HG03103 (cell line): ENCODE results near the gene TEX51.

Source experiments
- ATAC-seq: cut with Tn5 transposase; IDR thresholded peaks from one replicate; pipeline ENCODE4 v1.9.1; 2021; ENCODE audit warnings: low read depth; ENCODE audit not compliant: unreplicated experiment

The TEX51 gene

DNA sequence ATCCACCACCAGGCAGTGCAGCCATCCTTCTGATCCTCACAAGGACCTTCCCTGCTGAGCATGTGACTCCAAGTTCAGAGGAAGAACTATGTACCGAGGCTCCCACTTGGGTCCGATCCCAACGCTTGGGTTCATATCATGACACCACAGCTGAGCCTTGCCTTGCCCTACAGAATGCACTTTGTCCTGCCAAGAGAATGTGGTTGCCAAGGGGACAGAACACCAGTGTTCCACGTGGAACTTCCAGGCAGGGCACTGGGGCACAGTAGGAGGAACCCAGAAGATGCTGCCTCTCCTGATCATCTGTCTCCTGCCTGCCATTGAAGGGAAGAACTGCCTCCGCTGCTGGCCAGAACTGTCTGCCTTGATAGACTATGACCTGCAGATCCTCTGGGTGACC is at the start of gene TEX51:
Gene TEX51 (plus strand): TSS at position 255 of the 400 bp plus-strand sequence. CDS start 29 bp downstream, at position 284.
- no peak for ATAC-seq

DNA sequence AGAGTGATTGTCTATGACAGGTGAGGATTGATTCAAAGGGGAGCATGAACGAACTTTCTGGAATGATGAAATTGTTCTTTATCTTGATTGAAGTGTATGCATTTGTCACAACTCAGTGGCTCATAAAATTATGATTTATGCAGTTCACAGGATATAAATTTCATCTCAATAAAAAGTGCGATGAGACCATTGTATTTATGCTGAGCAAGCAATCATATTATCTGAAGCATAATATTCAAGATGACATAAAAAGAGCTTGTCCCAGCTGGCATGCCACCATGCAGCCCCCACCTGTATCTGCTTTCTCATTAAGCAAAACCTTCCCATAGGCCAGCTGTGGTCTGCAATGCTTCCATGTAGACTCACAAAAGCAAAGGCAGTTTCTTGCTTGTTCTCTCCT is 49.6 kb upstream of the TEX51 start:
- no peak for ATAC-seq

DNA sequence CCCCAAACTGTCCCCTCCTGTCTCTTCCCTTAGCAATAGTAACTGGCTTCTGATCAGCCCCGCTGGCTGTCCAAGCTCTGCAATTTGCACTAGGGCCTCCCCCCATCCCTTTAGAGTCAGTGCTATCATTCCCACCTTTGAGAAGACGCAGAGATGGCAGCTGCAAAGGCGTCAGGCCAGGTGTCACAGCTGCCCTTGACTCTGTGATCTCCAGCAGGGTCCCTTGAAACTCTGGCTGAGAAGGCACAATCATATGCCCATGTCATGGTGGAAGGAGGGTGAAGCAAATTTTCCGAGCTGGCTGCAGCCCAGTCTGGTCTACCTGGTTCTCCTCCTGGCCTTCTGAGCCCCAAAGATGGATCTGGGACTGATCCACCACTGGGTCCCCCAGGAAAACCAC is 49.2 kb upstream of the TEX51 start:
- ATAC-seq, result no peak

DNA sequence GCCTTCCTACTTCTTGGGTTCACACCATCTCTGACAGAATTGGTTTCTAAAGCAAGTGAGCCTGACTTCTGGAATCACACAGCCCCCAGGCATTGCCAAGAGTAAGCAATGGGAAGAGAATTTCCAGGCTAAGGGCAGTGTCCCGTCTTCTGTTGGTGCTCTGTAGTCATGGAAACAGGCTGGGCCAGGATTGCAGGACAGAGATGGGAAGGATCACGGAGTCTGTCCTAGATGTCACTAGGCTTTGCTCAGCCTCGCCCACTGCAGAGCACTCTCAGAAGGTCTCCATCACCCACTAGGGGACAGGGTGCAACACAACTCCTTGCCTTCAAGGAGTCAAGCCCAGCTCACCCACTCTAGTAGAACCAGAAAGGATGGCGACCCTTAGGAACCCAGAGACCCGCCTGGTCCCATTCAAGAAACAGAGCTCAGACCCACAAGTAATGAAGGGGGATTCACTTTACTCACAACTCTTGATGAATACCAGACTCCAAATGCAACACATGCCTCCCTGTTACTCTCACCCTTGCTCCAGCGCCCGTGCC is 48.6 kb upstream of the TEX51 start:
- no peak for ATAC-seq

DNA sequence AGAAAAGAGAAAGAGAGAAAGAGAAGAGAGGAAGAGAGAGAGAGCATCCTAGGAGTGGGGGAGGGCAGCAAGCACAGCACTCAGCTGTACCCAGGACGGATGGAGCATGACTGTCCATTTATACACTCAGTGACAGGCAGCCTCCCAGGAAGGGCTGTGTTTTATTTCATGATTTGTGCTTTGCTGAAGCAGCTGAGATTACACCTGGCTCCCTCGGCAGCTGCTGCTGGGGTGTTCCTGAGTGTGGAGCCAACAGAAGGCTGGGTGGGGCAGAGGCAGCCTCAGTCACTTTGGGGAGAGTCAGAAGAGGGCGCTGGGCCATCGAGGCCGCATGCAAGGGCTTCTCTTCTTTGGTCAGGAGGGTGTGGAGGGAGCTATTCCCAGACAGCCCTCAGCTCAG is 47.8 kb upstream of the TEX51 start:
- ATAC-seq, result no peak

DNA sequence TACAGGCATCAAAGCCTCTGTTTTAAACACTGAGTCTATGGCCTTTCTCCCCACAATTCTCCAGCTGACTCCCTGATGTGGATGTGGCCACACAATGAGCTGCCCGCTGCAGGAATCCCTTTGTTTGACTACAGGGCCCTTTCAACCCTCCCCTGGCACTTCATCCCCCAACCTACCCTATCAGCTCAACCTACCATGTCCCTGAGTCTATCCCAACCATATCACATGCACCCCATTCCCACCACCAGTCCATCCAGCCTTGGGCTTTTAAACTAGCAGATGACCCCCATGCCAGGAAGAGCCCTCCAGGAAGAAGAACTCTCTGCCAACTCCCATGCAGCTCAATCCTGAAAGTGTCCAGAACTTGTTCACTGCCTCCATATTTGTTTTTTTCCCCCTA is 46.9 kb upstream of the TEX51 start:
- ATAC-seq, result no peak

DNA sequence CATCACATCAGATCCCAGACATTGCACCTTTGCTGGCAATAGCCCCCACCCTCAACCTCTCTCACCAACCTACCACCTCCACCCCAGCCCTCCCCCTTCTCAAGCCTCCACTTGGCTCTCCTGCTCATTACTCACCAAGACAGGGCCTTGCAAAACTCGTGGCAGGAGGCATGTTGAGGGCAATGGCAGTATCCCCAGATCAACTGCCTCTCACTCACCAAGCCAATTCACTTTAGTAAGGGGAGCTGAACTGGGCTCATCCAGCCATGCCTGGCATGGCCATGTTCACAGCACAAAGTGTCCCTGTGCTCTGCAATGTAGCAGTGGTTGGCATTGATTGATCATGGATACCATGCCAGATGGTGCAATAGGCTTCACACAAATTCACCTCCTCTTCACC is 46.3 kb upstream of the TEX51 start:
- ATAC-seq, result no peak

DNA sequence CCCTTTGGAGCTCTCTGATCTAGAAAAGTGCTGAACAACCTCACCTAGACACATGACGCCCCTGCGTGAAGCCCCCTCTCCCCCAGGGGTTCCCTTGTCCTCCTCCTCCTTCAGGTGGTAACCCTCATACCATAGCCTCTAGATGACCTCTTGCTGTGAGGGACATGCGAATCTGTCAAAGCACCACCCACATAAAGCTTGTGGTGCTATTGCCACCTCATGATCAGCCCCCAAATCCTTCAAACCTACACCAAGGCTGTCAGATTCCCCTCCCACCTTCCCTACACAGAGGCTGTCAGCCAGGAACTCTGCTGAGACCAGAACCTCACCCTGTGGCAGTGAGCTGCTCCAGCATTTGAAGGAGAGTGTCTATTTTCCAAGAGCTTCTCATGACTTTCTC is 43.1 kb upstream of the TEX51 start:
- no peak for ATAC-seq

DNA sequence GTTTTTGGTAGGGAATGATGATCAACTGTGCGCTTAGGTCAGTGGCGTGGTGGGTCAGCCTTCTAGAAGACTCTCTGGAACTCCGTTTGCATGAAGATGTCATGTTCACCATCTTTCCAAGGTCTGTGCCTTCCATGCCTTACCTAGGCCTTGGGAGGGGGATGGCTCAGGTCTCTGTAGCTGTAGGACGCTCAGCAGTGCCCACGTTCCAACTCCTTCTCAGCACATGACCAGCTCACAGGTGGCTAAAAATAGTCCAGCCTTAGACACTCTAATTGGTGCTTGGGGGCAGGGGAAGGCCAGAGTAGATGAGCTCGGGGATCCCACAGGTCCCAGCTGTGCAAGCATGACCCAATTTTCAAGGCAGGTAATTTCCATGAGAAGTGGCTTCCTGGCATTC is 42.3 kb upstream of the TEX51 start:
- ATAC-seq, result no peak

DNA sequence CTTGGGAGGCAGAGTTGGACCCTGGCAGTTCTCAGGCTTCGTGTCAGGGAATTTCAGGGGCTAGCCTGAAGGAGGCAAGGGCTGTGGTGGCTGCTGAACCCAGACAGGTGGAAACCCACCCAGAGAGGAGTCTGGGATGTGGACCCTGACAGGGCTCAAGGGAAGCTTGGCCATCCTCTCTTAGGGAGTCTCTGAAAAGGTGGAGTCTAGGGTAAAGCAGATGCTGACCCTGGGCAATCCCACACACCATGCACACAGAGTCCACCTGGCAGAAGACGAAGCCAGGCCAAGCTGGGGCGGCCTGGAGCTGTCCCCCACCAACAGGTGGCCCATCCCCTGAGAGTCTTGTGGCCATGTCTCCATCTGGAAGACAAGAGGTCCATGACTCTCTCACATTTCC is 41.2 kb upstream of the TEX51 start:
- ATAC-seq, result no peak

DNA sequence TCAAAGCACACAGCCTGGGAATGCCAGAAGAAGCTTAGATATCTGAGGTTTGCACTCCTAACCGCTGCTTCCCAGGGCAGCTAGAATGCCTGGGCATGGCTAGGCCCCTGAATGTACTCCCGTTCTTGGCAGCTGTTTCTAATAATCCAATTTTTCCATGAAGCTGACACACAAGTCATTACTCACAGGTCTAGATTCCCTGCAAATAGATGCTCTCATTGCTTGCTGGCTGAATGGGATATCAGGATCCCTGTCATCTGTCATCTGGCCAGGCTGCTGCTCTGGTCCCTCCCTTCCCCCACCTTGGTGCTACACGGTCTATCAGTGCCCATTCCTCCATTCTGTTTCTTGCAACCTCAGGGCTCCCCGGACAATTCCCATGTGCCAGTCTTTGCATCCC is 40.7 kb upstream of the TEX51 start:
- ATAC-seq, result no peak

DNA sequence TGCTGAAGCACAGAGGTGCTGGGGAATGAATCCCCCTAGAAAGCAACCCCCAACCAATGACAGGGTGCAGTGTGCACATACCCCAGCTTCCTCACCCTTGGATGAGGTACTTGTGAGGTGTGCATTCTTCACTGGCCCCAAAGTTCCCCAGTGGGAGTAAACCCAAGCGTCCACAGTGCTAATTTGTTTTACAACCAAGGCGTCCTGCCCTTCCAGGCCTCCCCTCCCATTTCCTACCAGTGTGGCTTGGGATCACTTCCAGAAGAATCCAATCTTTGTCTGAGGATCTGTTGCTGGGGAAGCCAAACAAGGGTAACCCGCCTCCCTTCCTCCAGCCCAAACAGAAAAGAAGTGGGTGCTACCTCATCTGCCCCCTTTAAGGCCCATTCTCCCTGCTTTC is 40.3 kb upstream of the TEX51 start:
- ATAC-seq, result no peak

DNA sequence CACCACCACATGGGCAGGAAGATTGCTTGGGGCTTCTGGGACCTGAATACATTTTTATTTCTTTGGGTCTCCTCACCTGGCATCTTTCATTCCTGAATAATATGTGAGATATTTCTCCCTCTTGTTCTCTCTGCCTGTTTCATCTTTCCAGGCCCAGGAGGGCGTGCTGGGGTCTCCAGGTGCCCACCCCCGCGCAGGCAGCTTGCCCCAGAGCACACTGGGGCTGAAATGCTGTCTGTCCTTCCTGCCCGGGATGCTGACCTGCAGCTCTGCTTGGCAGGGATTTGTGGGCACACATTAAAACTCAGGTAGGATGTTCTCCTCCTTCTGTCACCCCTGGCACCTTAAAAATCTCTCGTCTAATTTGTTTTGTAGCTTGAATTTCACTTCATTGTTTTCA is 39.7 kb upstream of the TEX51 start:
- no peak for ATAC-seq

DNA sequence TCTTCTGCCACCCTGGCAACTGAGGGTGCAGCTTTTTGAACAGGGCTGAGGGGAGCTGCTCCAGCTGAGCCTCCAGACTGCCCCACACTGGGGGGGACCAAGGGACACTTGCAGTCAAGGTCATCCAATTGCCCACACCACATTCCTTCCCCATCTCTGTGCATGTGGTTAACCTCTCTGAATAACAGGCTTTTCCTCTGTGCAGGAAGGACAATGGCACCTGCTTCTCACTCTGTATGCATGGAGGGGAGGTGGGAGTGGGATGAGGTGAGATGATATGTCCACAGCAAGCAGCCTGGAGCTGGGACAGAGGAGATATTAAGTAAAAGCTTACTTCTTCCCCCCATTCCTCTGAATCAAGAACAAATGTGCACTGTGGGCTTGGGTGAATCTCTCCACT is 39.1 kb upstream of the TEX51 start:
- no peak for ATAC-seq

DNA sequence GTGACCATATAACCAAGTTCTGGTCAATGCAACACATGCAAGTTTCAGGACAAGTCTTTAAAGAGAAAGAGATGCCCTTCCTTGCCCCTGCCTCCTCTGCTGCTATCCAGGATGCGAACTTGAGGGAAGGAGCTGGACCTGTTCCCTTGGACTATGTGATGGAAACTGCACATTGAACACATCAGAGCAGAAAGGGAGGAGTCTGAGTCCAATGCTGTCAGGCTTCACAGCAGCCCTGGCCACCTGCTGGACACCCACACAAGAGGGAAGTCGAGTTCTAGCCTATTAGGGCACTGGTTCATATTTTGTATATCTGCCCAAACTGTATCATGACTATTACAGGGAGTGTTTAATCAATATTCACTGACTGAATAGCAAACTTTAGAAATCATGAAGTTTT is 38.3 kb upstream of the TEX51 start:
- no peak for ATAC-seq

DNA sequence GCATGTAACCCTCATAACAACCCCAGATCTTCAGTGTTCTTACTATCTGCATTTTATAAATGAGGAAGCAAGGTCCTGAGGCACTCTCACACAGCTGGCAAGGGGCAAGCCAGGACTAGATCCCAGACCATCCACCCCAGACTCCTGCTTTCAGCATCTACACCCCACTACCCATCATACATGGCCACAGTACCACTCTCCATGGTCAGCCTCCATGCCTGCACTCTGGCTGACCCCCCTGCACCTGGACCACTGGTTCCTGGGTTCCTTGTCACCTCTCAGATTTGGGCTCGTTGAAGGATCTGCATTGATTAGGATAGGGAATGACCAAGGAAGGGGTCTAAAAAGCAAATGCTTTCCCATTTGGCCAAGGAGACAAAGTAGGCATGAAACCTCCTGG is 36.0 kb upstream of the TEX51 start:
- no peak for ATAC-seq

DNA sequence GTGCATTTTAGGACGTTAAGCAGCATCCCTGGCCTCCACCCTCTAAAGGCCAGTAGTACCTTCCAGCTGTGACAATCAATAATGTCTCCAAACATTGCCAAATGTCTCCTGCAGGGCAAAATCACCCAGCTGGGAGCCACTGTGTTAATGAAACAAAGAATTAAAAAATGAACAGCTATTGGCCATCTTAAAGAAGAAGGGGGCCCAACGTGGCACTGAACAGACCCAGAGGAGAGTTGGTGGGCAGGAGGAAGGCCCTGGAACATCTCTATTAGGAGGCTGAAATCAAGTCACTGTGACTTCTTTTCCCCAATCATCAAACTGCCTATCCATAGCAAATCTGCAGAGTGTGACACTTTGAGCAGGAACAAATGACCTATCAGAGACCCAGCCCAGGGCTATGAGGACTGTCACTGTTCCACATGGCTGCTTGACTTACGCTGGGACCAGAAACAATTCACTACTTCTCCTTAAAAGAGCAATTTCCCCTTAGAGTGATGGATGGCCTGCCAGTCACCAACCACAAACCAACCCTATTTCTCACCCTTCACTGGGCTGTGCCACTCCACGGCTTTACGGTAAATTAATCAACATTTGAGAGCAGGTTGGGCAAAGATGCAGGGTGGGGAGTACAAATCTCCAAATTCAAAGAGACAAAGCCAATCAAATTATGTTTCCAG is 35.2 kb upstream of the TEX51 start:
- ATAC-seq, result no peak

DNA sequence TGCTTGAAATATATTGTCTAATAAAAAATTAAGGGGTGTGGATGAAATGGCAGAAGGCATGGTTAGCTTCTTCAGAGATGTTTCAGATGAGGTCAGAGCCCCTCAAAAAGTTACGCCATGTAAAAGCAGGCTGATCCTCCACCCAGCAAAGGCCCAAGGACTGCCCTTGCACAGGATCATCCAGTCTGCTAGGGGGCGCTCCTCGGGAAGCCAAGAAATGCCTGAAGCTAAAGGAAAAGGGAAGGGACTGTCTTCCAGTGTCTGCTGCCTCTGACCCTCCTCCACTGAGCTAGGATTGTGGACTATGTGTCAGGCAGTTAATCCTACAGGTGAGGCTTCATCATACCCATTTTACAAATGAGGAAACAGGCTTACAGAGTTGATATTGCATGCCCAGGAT is 33.8 kb upstream of the TEX51 start:
- no peak for ATAC-seq

DNA sequence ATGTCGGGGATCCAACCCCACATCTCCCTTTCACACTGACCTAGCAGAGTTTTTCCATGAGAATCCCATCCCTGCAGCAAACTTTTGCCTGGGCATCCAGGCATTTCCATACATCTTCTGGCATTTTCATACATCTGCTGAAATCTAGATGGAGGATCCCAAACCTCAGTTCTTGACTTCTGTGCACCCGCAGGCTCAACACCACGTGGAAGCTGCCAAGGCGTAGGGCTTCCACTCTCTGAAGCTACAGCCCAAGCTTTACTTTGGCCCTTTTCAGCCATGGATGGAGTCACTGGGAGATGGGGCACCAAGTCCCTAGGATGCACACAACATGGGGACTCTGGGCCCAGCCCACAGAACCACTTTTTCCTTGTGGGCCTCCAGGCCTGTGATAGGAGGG is 32.2 kb upstream of the TEX51 start:
- ATAC-seq, result no peak

DNA sequence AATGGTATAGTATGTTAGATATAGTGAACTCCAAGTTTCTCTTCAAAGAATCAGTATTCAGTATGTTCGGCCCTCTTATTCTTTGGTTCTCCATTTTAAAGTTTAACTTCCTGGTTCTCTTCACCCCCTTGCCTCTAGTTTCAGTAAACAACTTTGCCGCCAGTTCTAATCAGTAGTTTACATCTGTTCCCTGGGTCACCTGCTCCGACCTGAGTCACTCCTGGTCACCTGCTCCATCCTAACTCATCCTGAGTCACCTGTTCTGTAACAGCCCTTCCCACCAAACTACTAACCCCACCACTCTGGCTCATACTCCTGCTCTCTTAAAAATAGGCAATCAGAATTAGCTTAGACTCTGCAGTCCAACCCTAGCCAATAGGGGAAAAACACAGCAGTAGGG is 23.7 kb upstream of the TEX51 start:
- no peak for ATAC-seq

DNA sequence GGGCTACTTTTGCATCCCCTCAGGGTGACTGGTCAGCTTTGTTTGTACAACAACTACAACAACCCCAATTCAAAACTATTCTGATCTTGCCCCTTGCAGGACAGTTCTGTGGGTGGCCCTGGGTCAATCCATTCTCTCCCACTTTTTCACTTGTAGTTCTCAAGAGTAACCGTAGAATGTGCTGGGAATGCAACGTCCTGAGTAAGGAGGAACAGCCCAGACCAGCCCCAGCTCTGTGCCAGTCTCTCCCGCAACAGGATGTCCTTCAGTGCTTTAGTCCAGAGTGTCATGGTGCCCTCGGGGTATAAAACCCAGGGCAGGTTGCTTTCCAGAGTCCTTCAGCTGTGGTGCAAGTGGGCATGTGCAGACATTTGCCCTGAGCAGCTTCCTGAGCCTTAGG is 22.1 kb upstream of the TEX51 start:
- no peak for ATAC-seq

DNA sequence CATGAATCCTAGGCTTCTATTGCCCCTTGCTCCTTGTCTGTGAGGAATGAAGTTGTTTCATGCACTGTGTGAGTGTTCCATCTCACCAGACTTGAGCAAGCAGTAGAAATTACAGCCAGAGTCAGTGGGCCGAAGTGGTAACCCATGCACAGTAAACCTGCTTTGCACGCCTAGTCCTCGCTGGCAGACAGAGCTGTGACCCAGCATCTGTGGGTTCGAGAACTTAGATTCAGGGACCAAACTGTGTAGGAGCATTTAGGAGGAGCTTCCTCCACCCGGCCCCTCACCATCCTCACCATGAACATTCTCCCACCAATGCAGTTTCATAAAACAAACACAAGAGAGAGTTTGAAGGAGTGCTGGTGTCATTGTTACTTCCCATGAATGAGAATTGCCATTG is 21.6 kb upstream of the TEX51 start:
- ATAC-seq, result no peak
